ENCODE measurements around the gene LRMDA. TPM values are rescaled to one million over a fixed set of nuclear protein-coding genes. Genes with fewer than 3 reads are reported as not detected.

The LRMDA gene
- total RNA-seq, 1 experiment from 2014 or later, result 4.8 TPM

DNA sequence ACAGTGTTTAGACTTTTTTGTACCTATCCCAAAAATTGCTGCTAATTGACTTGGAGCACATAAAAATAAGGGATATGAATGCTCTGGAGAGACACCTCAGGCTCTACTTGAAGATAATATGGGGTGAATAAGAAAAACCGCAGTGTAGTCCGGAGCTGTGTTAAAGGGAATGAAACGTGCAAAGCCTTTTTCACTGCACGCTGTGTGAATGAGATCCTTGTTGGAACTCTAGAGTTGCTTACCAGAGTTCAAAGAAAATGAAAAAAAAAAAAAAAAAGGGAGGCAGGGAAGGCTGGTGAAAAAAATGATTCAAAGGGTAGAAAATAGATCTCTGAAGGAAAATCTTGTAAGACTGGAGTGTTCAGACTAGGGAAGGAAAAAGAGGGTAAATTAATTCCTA, 226.6 kb downstream of the LRMDA start:
- DNase-seq (ENCODE audit: low read depth, low spot score), result no peak
- Histone ChIP-seq H3K9me2 (ENCODE audit: insufficient read depth) (no peaks in the 10 kb centered on the region), H3K27me3 (ENCODE audit: insufficient read depth, low read length) (peaks cover 5% of the 10 kb centered on the region; the same call in 1 of the 2 replicates), H3K4me1 (ENCODE audit: control insufficient read depth in 1 of 2, insufficient read depth in 2 of 2, low read length in 2 of 2) (peaks cover 0 to 10% of the 10 kb centered on the region in 2 experiments; a peak in 1 of 4 replicates), H4K20me1 (ENCODE audit: insufficient read depth) (no peaks in the 10 kb centered on the region), H2AFZ (ENCODE audit: low read depth, low read length, poor library complexity, severe bottlenecking) (no peak overlapping the region), H3K4me3 (replicated peaks in 1 of 2; ENCODE audit: low read depth in 1 of 2, low read length in 2 of 2) (no peak overlapping the region), H3K9me3 (ENCODE audit: control insufficient read depth in 1 of 2, insufficient read depth in 1 of 2, low read depth in 1 of 2, low read length in 2 of 2) (no peaks in the 10 kb centered on the region), H3K4me2 (ENCODE audit: low read length) (no peak overlapping the region), H3K27ac (ENCODE audit: low read depth, low read length) (no peak overlapping the region), H3K36me3 (ENCODE audit: control insufficient read depth in 1 of 2, insufficient read depth in 2 of 2, low read length in 2 of 2) (no peaks in the 10 kb centered on the region), H3K79me2 (ENCODE audit: insufficient read depth, low read length) (no peaks in the 10 kb centered on the region), H3K9ac (ENCODE audit: low read length) (no peak overlapping the region)
- ChIA-PET RAD21 (ENCODE audit: low non-redundant PET in 1 of 2, low total read pairs in 2 of 2, uncharacterized antibody in 2 of 2, unreplicated experiment in 2 of 2) (no interaction called here), POLR2A (no interaction called here), CTCF (no interaction called here)
- TF ChIP-seq ELF1 (IDR thresholded peaks at IDR 0.05; ENCODE audit: borderline replicate concordance, low read depth) (no peak), POLR2A (IDR thresholded peaks at IDR 0.05; ENCODE audit: borderline replicate concordance, extremely low read depth, insufficient read depth, insufficient read length) (no peak), ZNF274 (IDR thresholded peaks at IDR 0.05; ENCODE audit: low read depth, low read length) (no peak), RAD21 (IDR thresholded peaks at IDR 0.05; ENCODE audit: low read depth) (no peak), YY1 (IDR thresholded peaks at IDR 0.05; ENCODE audit: extremely low read depth, insufficient replicate concordance, low read depth, low read length) (no peak), POLR2AphosphoS5 (IDR thresholded peaks at IDR 0.05; ENCODE audit: low read depth, low read length) (no peak), FOSL1 (IDR thresholded peaks at IDR 0.05; ENCODE audit: low read depth) (no peak), EGR1 (IDR thresholded peaks at IDR 0.05; ENCODE audit: low read depth) (no peak), EZH2phosphoT487 (IDR thresholded peaks at IDR 0.05; ENCODE audit: borderline replicate concordance) (no peak), CBX3 (IDR thresholded peaks at IDR 0.05; ENCODE audit: low read depth) (no peak), TCF7L2 (IDR thresholded peaks at IDR 0.05; ENCODE audit: borderline replicate concordance, extremely low read depth, insufficient read depth, insufficient read length) (no peak), CTCF (IDR thresholded peaks at IDR 0.05 in 2 of 3, conservative IDR thresholded peaks at IDR 0.05 in 1 of 3; ENCODE audit: borderline replicate concordance in 1 of 3, insufficient read depth in 1 of 3, low read depth in 2 of 3, low read length in 2 of 3) (no peak)
- TF ChIP-seq, protein P1, sequence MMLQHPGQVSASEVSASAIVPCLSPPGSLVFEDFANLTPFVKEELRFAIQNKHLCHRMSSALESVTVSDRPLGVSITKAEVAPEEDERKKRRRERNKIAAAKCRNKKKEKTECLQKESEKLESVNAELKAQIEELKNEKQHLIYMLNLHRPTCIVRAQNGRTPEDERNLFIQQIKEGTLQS (IDR thresholded peaks at IDR 0.05), result no peak
- TF ChIP-seq, protein P2, sequence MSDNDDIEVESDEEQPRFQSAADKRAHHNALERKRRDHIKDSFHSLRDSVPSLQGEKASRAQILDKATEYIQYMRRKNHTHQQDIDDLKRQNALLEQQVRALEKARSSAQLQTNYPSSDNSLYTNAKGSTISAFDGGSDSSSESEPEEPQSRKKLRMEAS (IDR thresholded peaks at IDR 0.05), result no peak
- ATAC-seq, result no peak
- intact Hi-C loops (cut with micrococcal nuclease), result no loop called here
- no TSS peak for BruUV-seq (replicated peaks)

Data from HCT116 (cell line).